SU-DHL-6 (cell line): ENCODE measurements around the gene RAB11FIP3.
"Not testable (repeated sequence)": the region's sequence is repeated elsewhere in the genome, so short reads cannot be mapped to it uniquely, and the experiment has no call there.

Source experiments
- EZH2phosphoT487 ChIP-seq: fragments of 200-600 bp; sonication (generic), shearing (Covaris generic); conservative IDR thresholded peaks from 2 replicates; pipeline ENCODE4 v1.6.1; 2018; ENCODE audit warnings: mild to moderate bottlenecking, antibody characterized with exemption, low read length, moderate library complexity, mixed read lengths
- TF ChIP-seq, protein P1 (sequence below): fragments of 200-600 bp; sonication (generic); IDR thresholded peaks from one replicate; pipeline ENCODE4 v1.5.1; 2017; ENCODE audit warnings: antibody characterized with exemption, mild to moderate bottlenecking, low read length, moderate library complexity; ENCODE audit not compliant: insufficient read depth, poor library complexity, severe bottlenecking

- TF ChIP-seq, protein P1, sequence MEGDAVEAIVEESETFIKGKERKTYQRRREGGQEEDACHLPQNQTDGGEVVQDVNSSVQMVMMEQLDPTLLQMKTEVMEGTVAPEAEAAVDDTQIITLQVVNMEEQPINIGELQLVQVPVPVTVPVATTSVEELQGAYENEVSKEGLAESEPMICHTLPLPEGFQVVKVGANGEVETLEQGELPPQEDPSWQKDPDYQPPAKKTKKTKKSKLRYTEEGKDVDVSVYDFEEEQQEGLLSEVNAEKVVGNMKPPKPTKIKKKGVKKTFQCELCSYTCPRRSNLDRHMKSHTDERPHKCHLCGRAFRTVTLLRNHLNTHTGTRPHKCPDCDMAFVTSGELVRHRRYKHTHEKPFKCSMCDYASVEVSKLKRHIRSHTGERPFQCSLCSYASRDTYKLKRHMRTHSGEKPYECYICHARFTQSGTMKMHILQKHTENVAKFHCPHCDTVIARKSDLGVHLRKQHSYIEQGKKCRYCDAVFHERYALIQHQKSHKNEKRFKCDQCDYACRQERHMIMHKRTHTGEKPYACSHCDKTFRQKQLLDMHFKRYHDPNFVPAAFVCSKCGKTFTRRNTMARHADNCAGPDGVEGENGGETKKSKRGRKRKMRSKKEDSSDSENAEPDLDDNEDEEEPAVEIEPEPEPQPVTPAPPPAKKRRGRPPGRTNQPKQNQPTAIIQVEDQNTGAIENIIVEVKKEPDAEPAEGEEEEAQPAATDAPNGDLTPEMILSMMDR = not testable (repeated sequence)
- TF ChIP-seq EZH2phosphoT487 = not testable (repeated sequence)
Observed at GRCh38 chr16:469459-469858, 44.0 kb downstream of the RAB11FIP3 start.
